Measurements from ENCODE around the gene SLC22A3. TPM values are rescaled to one million over a fixed set of nuclear protein-coding genes. Genes with fewer than 3 reads are reported as not detected.

SLC22A3 gene
- total and polyA plus RNA-seq, 2 donors from 2014 or later, result 6.4 to 7.4 TPM

DNA sequence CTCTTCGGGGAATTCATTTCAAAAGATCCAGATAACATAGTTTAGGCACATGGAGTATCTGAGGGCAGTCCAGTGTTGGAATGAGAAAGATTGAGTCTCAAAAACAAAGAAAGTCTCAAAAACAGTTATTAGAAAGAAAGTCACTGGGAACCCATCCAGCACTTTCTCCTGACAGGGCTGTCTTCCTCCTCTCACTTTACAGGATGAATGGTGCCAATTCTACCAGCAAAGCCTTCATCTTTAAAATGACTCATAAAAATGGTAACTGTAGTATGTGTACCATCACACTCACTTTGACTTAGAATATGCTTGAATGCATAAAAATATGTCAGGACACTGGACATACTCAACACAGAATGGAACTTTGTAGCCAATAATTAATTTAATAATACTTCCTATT, 71.3 kb downstream of the SLC22A3 start:
- H3K27me3 ChIP-seq (ENCODE audit: control insufficient read depth, insufficient read depth, low read length), result no peaks in the 10 kb centered on the region
- H3K4me1 ChIP-seq (ENCODE audit: control insufficient read depth in 2 of 3, insufficient read depth in 2 of 3, low read depth in 1 of 3, low read length in 3 of 3), result no peaks in the 10 kb centered on the region
- intact Hi-C loops (cut with DNase I), result no loop called here
- H3K36me3 ChIP-seq (ENCODE audit: control insufficient read depth in 2 of 3, insufficient read depth in 3 of 3, low read length in 3 of 3), result no peaks in the 10 kb centered on the region
- TF ChIP-seq, protein P1, sequence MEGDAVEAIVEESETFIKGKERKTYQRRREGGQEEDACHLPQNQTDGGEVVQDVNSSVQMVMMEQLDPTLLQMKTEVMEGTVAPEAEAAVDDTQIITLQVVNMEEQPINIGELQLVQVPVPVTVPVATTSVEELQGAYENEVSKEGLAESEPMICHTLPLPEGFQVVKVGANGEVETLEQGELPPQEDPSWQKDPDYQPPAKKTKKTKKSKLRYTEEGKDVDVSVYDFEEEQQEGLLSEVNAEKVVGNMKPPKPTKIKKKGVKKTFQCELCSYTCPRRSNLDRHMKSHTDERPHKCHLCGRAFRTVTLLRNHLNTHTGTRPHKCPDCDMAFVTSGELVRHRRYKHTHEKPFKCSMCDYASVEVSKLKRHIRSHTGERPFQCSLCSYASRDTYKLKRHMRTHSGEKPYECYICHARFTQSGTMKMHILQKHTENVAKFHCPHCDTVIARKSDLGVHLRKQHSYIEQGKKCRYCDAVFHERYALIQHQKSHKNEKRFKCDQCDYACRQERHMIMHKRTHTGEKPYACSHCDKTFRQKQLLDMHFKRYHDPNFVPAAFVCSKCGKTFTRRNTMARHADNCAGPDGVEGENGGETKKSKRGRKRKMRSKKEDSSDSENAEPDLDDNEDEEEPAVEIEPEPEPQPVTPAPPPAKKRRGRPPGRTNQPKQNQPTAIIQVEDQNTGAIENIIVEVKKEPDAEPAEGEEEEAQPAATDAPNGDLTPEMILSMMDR (IDR thresholded peaks at IDR 0.05; ENCODE audit: borderline replicate concordance, extremely low read depth, insufficient read depth), result no peak
- H3K9me3 ChIP-seq (ENCODE audit: control insufficient read depth in 2 of 3, insufficient read depth in 1 of 3, low read length in 3 of 3), result no peaks in the 10 kb centered on the region
- FAIRE-seq, result no peak
- no peak overlapping the region for H3K27ac ChIP-seq (ENCODE audit: low read depth in 2 of 2, low read length in 2 of 2)
- H3K4me3 ChIP-seq (ENCODE audit: low read length in 3 of 3), result no peak overlapping the region
- no peak for DNase-seq
- H3K9ac ChIP-seq (ENCODE audit: low read length in 3 of 3), result no peak overlapping the region

DNA sequence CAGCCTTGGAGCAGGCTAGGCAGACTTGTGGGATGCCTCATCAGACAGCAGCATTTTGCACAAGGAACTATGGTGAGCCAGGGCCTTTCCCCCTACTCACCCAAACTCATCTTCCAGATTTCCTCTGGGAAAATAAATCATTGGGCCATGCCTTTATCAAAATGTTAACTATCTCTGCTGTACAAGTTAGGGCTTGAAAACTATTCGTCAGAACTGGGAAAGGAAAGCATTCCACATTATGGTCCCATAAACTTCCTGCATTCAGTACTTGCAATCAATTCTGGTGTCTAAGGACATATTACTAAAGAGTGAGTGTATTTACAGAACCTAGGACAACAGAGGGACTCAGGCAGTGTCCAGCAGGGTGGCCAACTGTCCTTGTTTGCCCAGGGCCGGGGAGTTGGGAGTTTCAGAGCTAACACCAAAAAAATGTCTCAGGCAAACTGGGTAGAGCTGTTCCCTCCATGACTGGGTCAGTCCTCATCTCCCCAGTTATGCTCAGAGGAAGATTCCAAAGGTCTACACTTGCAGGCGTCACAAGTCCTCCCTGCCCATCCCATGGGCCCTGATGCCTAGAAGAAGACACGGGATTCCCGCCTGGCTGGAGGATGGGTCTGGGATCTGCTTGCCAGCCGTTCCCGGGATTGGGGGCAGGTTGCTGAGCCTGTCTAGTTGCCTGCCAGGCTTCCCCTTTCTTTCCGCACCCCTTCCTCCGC, 72.2 kb downstream of the SLC22A3 start:
- no peak overlapping the region for H3K4me3 ChIP-seq (ENCODE audit: low read length in 3 of 3)
- DNase-seq, result no peak
- H3K4me1 ChIP-seq (ENCODE audit: control insufficient read depth in 2 of 3, insufficient read depth in 2 of 3, low read depth in 1 of 3, low read length in 3 of 3), result no peaks in the 10 kb centered on the region
- H3K27ac ChIP-seq (ENCODE audit: low read depth in 2 of 2, low read length in 2 of 2), result no peak overlapping the region
- intact Hi-C loops (cut with DNase I), result no loop called here
- no peaks in the 10 kb centered on the region for H3K27me3 ChIP-seq (ENCODE audit: control insufficient read depth, insufficient read depth, low read length)
- no peak for FAIRE-seq
- no peaks in the 10 kb centered on the region for H3K36me3 ChIP-seq (ENCODE audit: control insufficient read depth in 2 of 3, insufficient read depth in 3 of 3, low read length in 3 of 3)
- TF ChIP-seq, protein P1 (IDR thresholded peaks at IDR 0.05; ENCODE audit: borderline replicate concordance, extremely low read depth, insufficient read depth), result no peak
- no peaks in the 10 kb centered on the region for H3K9me3 ChIP-seq (ENCODE audit: control insufficient read depth in 2 of 3, insufficient read depth in 1 of 3, low read length in 3 of 3)
- H3K9ac ChIP-seq (ENCODE audit: low read length in 3 of 3), result no peak overlapping the region

DNA sequence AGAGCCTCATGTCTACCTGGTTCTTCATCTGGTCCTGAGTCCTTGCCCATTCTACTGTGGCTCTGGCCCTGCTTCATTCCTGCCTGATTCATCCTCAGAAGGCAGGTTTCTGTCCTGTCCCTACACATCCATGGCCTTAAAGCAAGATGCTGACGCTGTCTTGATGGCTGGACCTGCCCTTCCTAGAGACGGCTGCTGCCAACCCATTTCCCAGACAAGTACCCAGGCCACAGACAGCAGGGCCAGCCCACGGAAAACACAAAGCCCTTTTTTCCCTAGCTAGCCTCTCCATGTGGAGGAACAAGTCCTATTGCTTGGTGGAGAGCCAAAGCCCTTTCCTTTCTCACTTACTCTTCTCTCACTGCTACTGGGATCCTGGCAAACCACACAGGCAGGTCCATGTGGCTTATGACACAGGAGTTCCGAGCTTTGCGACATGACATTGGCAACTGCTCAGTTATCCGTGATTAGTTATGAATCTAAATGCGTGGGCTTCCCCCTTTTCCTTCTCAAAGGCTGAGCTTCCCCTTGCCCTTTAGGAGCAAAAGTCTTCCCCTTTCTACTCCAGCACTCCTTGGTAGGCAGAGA, 72.9 kb downstream of the SLC22A3 start:
- H3K4me3 ChIP-seq (ENCODE audit: low read length in 3 of 3), result no peak overlapping the region
- FAIRE-seq (no peak), DNase-seq (no peak)
- intact Hi-C loops (cut with DNase I), result no loop called here
- H3K4me1 ChIP-seq (ENCODE audit: control insufficient read depth in 2 of 3, insufficient read depth in 2 of 3, low read depth in 1 of 3, low read length in 3 of 3), result no peaks in the 10 kb centered on the region
- H3K27ac ChIP-seq (ENCODE audit: low read depth in 2 of 2, low read length in 2 of 2), result no peak overlapping the region
- no peaks in the 10 kb centered on the region for H3K9me3 ChIP-seq (ENCODE audit: control insufficient read depth in 2 of 3, insufficient read depth in 1 of 3, low read length in 3 of 3)
- TF ChIP-seq, protein P1 (IDR thresholded peaks at IDR 0.05; ENCODE audit: borderline replicate concordance, extremely low read depth, insufficient read depth), result no peak
- H3K9ac ChIP-seq (ENCODE audit: low read length in 3 of 3), result no peak overlapping the region
- H3K27me3 ChIP-seq (ENCODE audit: control insufficient read depth, insufficient read depth, low read length), result no peaks in the 10 kb centered on the region
- H3K36me3 ChIP-seq (ENCODE audit: control insufficient read depth in 2 of 3, insufficient read depth in 3 of 3, low read length in 3 of 3), result no peaks in the 10 kb centered on the region
